ENCODE results near the gene ZNF205.

DNA sequence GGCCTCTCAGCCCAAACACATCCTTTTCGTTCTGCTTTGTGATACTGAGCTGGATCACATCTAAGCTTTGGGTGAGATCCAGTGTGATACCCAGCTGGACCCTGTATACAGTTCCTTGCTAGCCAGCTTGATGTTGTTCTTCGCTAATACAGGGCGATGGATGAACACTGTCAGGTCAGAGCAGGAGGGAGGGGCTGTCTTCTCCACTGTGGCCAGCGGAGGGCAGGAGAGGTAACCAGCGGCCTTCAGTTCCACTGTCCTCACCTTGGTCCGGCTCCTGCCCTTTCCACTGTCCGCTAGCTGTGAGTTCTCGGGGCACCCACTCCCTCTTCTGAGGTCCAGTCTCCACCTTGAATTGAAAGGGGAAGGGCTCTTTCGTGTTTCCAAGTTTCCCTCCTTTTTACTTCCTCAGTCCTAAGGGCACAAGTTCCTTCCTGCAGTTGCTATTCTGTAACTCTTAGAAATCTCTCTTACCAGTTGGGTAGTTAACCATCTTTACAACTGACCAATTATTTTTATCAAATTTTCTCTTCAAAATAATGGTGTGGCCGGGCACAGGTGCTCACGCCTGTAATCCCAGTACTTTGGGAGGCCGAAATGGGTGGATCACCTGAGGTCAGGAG is 19.5 kb downstream of the ZNF205 start:
- TF ChIP-seq FOSL2 (IDR thresholded peaks at IDR 0.05; ENCODE audit: borderline replicate concordance, low read depth), result no peak
- no peak for TF ChIP-seq TEAD4 (IDR thresholded peaks at IDR 0.05; ENCODE audit: borderline replicate concordance, insufficient read depth)
- no peak for TF ChIP-seq USF2 (IDR thresholded peaks at IDR 0.05; ENCODE audit: borderline replicate concordance, low read depth, low read length)
- peak; percentile 66 for TF ChIP-seq CTCF (IDR thresholded peaks at IDR 0.05)
- TF ChIP-seq, protein P1, sequence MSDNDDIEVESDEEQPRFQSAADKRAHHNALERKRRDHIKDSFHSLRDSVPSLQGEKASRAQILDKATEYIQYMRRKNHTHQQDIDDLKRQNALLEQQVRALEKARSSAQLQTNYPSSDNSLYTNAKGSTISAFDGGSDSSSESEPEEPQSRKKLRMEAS (IDR thresholded peaks at IDR 0.05; ENCODE audit: low read depth), result no peak
- TF ChIP-seq POLR2AphosphoS5 (IDR thresholded peaks at IDR 0.05; ENCODE audit: low read depth, low read length), result no peak
- no peak for TF ChIP-seq GABPA (IDR thresholded peaks at IDR 0.05; ENCODE audit: low read depth)
- TF ChIP-seq, protein P2, sequence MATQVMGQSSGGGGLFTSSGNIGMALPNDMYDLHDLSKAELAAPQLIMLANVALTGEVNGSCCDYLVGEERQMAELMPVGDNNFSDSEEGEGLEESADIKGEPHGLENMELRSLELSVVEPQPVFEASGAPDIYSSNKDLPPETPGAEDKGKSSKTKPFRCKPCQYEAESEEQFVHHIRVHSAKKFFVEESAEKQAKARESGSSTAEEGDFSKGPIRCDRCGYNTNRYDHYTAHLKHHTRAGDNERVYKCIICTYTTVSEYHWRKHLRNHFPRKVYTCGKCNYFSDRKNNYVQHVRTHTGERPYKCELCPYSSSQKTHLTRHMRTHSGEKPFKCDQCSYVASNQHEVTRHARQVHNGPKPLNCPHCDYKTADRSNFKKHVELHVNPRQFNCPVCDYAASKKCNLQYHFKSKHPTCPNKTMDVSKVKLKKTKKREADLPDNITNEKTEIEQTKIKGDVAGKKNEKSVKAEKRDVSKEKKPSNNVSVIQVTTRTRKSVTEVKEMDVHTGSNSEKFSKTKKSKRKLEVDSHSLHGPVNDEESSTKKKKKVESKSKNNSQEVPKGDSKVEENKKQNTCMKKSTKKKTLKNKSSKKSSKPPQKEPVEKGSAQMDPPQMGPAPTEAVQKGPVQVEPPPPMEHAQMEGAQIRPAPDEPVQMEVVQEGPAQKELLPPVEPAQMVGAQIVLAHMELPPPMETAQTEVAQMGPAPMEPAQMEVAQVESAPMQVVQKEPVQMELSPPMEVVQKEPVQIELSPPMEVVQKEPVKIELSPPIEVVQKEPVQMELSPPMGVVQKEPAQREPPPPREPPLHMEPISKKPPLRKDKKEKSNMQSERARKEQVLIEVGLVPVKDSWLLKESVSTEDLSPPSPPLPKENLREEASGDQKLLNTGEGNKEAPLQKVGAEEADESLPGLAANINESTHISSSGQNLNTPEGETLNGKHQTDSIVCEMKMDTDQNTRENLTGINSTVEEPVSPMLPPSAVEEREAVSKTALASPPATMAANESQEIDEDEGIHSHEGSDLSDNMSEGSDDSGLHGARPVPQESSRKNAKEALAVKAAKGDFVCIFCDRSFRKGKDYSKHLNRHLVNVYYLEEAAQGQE (IDR thresholded peaks at IDR 0.05; ENCODE audit: low read depth, low read length), result no peak
- no peak for TF ChIP-seq TAF1 (IDR thresholded peaks at IDR 0.05; ENCODE audit: borderline replicate concordance, low read depth, low read length)
- TF ChIP-seq RAD21 (IDR thresholded peaks at IDR 0.05; ENCODE audit: low read length), result peak; percentile 46
- TF ChIP-seq SIN3A (IDR thresholded peaks at IDR 0.05; ENCODE audit: borderline replicate concordance, low read depth, low read length), result no peak
- no peak for TF ChIP-seq EZH2phosphoT487 (IDR thresholded peaks at IDR 0.05; ENCODE audit: borderline replicate concordance, low read depth)
- no peak for TF ChIP-seq GATA2 (CRISPR knock-in tag; IDR thresholded peaks at IDR 0.05)
- no peak for TF ChIP-seq MXI1 (IDR thresholded peaks at IDR 0.05; ENCODE audit: low read depth, low read length)

Measured in SK-N-SH (cell line).